Tibial nerve (tissue), 4 donors: ENCODE measurements around the gene ZNG1C.
"Not testable (repeated sequence)": the region's sequence is repeated elsewhere in the genome, so short reads cannot be mapped to it uniquely, and the experiment has no call there.

Experiments
- CTCF ChIP-seq, 5 experiments: fragments of 200-600 bp in 3 of 5; fragments of 450-650 bp in 2 of 5; sonication (generic) in 3 of 5; IDR thresholded peaks; one replicate each; pipeline ENCODE4 v1.5.1; 2016 to 2019; ENCODE audit warnings: antibody characterized with exemption in 5 of 5, mild to moderate bottlenecking in 3 of 5, moderate library complexity in 2 of 5
- EP300 ChIP-seq, 2 donors: sonication (generic); formaldehyde crosslinking; IDR thresholded peaks; one replicate each; pipeline ENCODE4 v1.6.1; 2017; ENCODE audit warnings: antibody characterized with exemption in 2 of 2, mild to moderate bottlenecking in 1 of 2
- POLR2A ChIP-seq, 2 donors: fragments of 450-650 bp; IDR thresholded peaks; one replicate each; pipeline ENCODE4 v1.6.1; 2017; ENCODE audit warnings: antibody characterized with exemption in 2 of 2, mild to moderate bottlenecking in 2 of 2, moderate library complexity in 2 of 2

DNA sequence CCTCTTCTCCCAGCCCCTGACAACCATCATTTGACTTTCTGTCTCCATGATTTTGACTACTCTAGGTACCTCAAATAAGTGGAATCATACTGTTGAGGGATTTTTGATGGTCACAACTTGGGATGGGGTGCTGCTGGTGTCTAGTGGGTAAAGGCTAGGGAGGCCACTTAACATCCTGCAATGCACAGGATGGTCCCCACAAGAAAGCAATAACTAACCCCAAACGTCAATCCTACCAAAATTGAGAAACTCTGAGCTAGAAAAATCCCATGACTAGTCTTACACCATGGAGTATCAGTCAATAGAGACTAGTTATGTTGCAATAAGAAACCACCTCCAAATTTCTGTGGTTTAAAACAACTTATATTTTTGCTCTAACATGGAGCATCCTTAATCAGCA lies 90.3 kb downstream of the ZNG1C start:
- not testable (repeated sequence) for TF ChIP-seq POLR2A, CTCF, EP300 (IDR thresholded peaks at IDR 0.05)
